Tibial nerve (tissue), 3 donors: ENCODE measurements around the gene EPHA10.

Experiments
- CTCF ChIP-seq, 5 experiments: fragments of 200-600 bp in 3 of 5; fragments of 450-650 bp in 2 of 5; sonication (generic) in 3 of 5; IDR thresholded peaks; one replicate each; pipeline ENCODE4 v1.5.1; 2016 to 2019; ENCODE audit warnings: antibody characterized with exemption in 5 of 5, mild to moderate bottlenecking in 3 of 5, moderate library complexity in 2 of 5
- POLR2A ChIP-seq, 2 donors: fragments of 450-650 bp; IDR thresholded peaks; one replicate each; pipeline ENCODE4 v1.6.1; 2017; ENCODE audit warnings: antibody characterized with exemption in 2 of 2, mild to moderate bottlenecking in 2 of 2, moderate library complexity in 2 of 2

GRCh38 chr1:37748565-37748964 lies 16.4 kb downstream of the EPHA10 start:
- no peak for TF ChIP-seq POLR2A (IDR thresholded peaks at IDR 0.05)
- no peak for TF ChIP-seq CTCF (IDR thresholded peaks at IDR 0.05)
